Subcutaneous abdominal adipose tissue (tissue), 5 donors: Measurements from ENCODE around the gene AMN.

Experiments
- H3K27ac ChIP-seq: one replicate; pipeline ENCODE4 v1.7.0; 2013; ENCODE audit warnings: low read depth, mild to moderate bottlenecking, inconsistent platforms, low read length, moderate library complexity
- H3K27me3 ChIP-seq, 5 donors: one replicate each; pipeline ENCODE4 v1.7.0; 2013; ENCODE audit warnings: low read length in 5 of 5, inconsistent platforms in 1 of 5; ENCODE audit not compliant: control insufficient read depth in 5 of 5, insufficient read depth in 4 of 5
- H3K36me3 ChIP-seq, 5 donors: one replicate each; pipeline ENCODE4 v1.7.0; 2013; ENCODE audit warnings: low read length in 5 of 5; ENCODE audit not compliant: control insufficient read depth in 5 of 5, insufficient read depth in 5 of 5
- H3K4me1 ChIP-seq, 5 donors: one replicate each; pipeline ENCODE4 v1.7.0; 2013; ENCODE audit warnings: low read length in 5 of 5, mild to moderate bottlenecking in 3 of 5, moderate library complexity in 1 of 5; ENCODE audit not compliant: control insufficient read depth in 5 of 5, insufficient read depth in 5 of 5
- H3K4me3 ChIP-seq, 5 donors: one replicate each; pipeline ENCODE4 v1.7.0; 2013; ENCODE audit warnings: low read length in 5 of 5, low read depth in 1 of 5
- H3K9ac ChIP-seq, 5 donors: one replicate each; pipeline ENCODE4 v1.7.0; 2013; ENCODE audit warnings: low read length in 5 of 5, mild to moderate bottlenecking in 4 of 5, moderate library complexity in 3 of 5
- H3K9me3 ChIP-seq, 5 donors: one replicate each; pipeline ENCODE4 v1.7.0; 2013; ENCODE audit warnings: low read length in 5 of 5; ENCODE audit not compliant: control insufficient read depth in 5 of 5
- donor health status: healthy.
- donor health status: healthy.
- donor health status: healthy.
- donor health status: healthy.
- donor health status: healthy.

The AMN gene

GRCh38 chr14:102898298-102898697 lies 24.2 kb upstream of the AMN start:
- H3K4me3 ChIP-seq: no peak overlapping the region
- H3K9me3 ChIP-seq: no peaks in the 10 kb centered on the region
- H3K4me1 ChIP-seq: peaks cover 4 to 18% (median 14%) of the 10 kb centered on the region in 5 donors
- H3K27ac ChIP-seq: no peak overlapping the region
- no peaks in the 10 kb centered on the region for H3K27me3 ChIP-seq
- peaks cover 0 to 43% (median 12%) of the 10 kb centered on the region in 5 donors for H3K36me3 ChIP-seq
- no peak overlapping the region for H3K9ac ChIP-seq

- H3K36me3 ChIP-seq: peaks cover 0 to 50% (median 18%) of the 10 kb centered on the region in 5 donors
- H3K27ac ChIP-seq: no peak overlapping the region
- no peak overlapping the region for H3K4me3 ChIP-seq
- no peaks in the 10 kb centered on the region for H3K9me3 ChIP-seq
- H3K27me3 ChIP-seq: no peaks in the 10 kb centered on the region
- H3K4me1 ChIP-seq: peaks cover 0 to 13% (median 8%) of the 10 kb centered on the region in 5 donors
- no peak overlapping the region for H3K9ac ChIP-seq
These were observed 23.5 kb upstream of the AMN start for GRCh38 chr14:102898776-102899515.

- no peak overlapping the region for H3K9ac ChIP-seq
These were observed 23.0 kb upstream of the AMN start for GRCh38 chr14:102899516-102899900.

DNA sequence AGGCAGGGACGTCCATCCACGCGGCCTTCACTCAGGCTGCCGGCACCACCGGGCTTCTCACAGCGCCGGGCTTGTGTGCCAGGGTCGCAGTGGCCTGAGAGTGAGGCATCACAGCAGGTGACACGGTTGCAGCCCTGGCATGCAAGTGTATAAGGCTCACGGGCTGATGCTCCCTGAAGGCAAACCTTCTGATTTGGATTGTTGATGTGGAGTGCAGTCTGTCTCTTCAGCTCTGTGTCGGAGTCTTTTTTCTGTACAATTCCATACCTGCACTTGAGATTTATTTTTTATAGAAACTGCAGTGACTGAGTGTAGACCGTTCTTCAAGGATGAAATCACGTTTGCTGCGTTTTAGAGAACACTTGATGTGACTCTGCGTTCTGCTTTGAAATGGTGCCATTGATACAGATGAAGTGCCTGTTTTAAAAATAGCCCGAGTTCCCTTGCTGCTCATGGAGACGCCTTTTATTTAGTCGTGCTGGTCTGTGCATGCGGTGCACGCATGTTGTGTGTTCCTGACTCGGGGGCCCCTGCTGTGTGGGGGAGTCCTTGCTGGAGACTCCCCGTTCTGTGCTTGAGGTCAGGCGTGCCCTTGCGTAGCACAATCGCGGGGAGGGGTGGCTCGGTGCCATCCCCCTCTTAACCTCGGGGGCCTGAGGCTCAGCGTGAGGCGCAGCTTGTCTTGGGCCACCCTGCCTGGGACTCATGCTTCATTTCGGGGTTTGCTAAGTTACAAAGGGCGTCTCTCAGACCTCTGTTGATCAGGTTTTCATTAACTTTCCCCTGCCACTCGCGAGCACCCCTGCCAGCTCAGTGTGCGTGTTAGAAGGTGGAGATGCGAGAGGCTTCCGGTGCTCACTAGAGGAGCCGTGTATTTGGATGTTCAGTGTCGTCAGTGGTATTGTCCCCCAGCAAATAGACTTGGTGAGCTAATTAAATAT lies 21.6 kb upstream of the AMN start:
- H3K4me3 ChIP-seq: no peak overlapping the region
- no peaks in the 10 kb centered on the region for H3K27me3 ChIP-seq
- H3K27ac ChIP-seq: no peak overlapping the region
- H3K9me3 ChIP-seq: no peaks in the 10 kb centered on the region
- no peak overlapping the region for H3K9ac ChIP-seq
- peaks cover 0 to 54% (median 29%) of the 10 kb centered on the region in 5 donors for H3K36me3 ChIP-seq
- peaks cover 0 to 13% (median 4%) of the 10 kb centered on the region in 5 donors for H3K4me1 ChIP-seq

More at GRCh38 chr14:102899516-102899900, 23.0 kb upstream of the AMN start:
- peaks cover 0 to 13% (median 4%) of the 10 kb centered on the region in 5 donors for H3K4me1 ChIP-seq
- H3K27me3 ChIP-seq: no peaks in the 10 kb centered on the region
- no peak overlapping the region for H3K27ac ChIP-seq
- no peaks in the 10 kb centered on the region for H3K9me3 ChIP-seq
- H3K4me3 ChIP-seq: no peak overlapping the region
- H3K36me3 ChIP-seq: peaks cover 0 to 53% (median 21%) of the 10 kb centered on the region in 5 donors

- H3K9me3 ChIP-seq: no peaks in the 10 kb centered on the region
- H3K27me3 ChIP-seq: no peaks in the 10 kb centered on the region
- H3K27ac ChIP-seq: no peak overlapping the region
- H3K4me1 ChIP-seq: peaks cover 0 to 12% (median 4%) of the 10 kb centered on the region in 5 donors
- H3K9ac ChIP-seq: no peak overlapping the region
- H3K36me3 ChIP-seq: peaks cover 0 to 52% (median 31%) of the 10 kb centered on the region in 5 donors
- H3K4me3 ChIP-seq: no peak overlapping the region
These were observed 20.8 kb upstream of the AMN start for GRCh38 chr14:102901633-102902032.

DNA sequence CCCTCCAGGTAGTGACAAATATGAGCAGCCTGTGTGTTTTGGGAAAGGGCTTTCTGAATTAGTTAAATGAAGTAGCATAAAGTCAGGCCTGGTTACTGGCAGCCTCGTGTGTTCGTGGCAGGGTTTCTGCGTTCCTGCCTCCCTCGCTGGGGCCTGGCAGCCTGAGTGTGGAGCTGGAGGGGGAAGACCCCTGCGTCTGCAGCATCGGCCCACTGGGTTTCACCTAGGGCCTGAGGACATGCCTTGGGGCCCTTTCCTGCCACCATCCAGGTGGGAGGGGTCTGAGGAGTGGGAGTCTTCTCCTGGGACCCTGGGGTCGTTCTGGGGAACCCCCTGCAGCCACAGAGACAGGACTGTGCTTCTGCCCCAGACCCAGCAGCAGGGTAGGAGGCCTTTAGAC lies 20.4 kb upstream of the AMN start:
- H3K36me3 ChIP-seq: peaks cover 0 to 57% (median 36%) of the 10 kb centered on the region in 5 donors
- no peak overlapping the region for H3K27ac ChIP-seq

GRCh38 chr14:102902523-102903247 lies 19.8 kb upstream of the AMN start:
- H3K4me1 ChIP-seq: peaks cover 0 to 2% (median 2%) of the 10 kb centered on the region in 5 donors
- H3K36me3 ChIP-seq: peaks cover 0 to 59% (median 41%) of the 10 kb centered on the region in 5 donors
- no peak overlapping the region for H3K9ac ChIP-seq
- H3K27me3 ChIP-seq: no peaks in the 10 kb centered on the region
- no peak overlapping the region for H3K4me3 ChIP-seq
- H3K27ac ChIP-seq: no peak overlapping the region
- H3K9me3 ChIP-seq: no peaks in the 10 kb centered on the region

More for the DNA sequence above, 20.4 kb upstream of the AMN start:
- no peak overlapping the region for H3K4me3 ChIP-seq
- H3K9me3 ChIP-seq: no peaks in the 10 kb centered on the region
- peaks cover 0 to 8% (median 4%) of the 10 kb centered on the region in 5 donors for H3K4me1 ChIP-seq
- H3K9ac ChIP-seq: no peak overlapping the region
- H3K27me3 ChIP-seq: no peaks in the 10 kb centered on the region

DNA sequence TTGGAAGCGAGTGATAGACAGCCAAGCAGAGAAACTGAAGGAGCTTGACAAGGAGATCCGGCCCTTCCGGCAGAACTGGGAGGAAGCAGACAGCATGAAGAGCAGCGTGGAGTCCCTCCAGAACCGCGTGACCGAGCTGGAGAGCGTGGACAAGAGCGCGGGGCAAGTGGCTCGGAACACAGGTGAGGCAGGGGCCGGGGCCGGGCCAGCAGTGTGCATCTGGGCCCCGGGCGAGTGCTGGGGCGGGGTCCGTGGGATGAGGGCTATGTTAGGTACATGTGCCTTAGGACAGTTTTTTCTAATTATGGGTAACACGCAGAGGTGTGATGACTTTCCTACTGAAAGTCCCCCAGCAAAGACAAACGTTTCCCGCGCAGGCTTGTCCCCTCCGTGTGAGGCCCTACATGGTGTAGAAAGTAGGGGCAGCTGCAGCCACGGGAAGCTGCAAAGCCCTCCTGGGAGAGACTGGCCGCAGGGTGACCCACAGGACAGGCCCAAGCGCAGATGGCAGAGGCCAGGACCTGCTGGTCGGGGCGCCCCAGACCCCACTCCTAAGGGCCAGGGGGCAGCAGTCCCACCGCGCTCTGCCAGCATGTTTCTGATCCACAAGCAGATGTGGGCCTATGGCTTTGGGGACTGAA lies 19.1 kb upstream of the AMN start:
- no peak overlapping the region for H3K27ac ChIP-seq
- H3K4me3 ChIP-seq: no peak overlapping the region
- no peak overlapping the region for H3K9ac ChIP-seq
- H3K36me3 ChIP-seq: peaks cover 0 to 62% (median 39%) of the 10 kb centered on the region in 5 donors
- H3K27me3 ChIP-seq: no peaks in the 10 kb centered on the region
- no peaks in the 10 kb centered on the region for H3K4me1 ChIP-seq
- no peaks in the 10 kb centered on the region for H3K9me3 ChIP-seq

GRCh38 chr14:102903889-102904512 lies 18.5 kb upstream of the AMN start:
- Histone ChIP-seq H3K4me1 (no peaks in the 10 kb centered on the region), H3K4me3 (no peak overlapping the region), H3K9me3 (no peaks in the 10 kb centered on the region), H3K27me3 (no peaks in the 10 kb centered on the region), H3K36me3 (peaks cover 0 to 60% (median 39%) of the 10 kb centered on the region in 5 donors), H3K27ac (no peak overlapping the region), H3K9ac (no peak overlapping the region)
